Measurements from ENCODE around the gene CPZ.

CPZ gene

DNA sequence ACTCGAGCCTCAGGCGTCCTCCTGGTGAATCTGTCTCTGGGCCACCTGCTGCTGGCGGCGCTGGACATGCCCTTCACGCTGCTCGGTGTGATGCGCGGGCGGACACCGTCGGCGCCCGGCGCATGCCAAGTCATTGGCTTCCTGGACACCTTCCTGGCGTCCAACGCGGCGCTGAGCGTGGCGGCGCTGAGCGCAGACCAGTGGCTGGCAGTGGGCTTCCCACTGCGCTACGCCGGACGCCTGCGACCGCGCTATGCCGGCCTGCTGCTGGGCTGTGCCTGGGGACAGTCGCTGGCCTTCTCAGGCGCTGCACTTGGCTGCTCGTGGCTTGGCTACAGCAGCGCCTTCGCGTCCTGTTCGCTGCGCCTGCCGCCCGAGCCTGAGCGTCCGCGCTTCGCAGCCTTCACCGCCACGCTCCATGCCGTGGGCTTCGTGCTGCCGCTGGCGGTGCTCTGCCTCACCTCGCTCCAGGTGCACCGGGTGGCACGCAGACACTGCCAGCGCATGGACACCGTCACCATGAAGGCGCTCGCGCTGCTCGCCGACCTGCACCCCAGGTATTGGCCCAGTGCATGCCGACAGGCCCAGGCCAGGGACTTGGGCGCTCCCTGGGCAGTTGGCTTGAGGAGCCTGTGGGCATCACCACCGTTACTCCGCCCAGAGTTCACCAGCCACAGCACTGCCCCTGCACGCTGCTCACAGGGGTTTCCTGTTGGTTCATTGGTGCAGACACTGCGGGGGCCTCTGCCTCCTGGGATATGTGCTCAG lies 11.3 kb upstream of the CPZ start:
- no peak for DNase-seq

GRCh38 chr4:8582016-8582415 lies 10.5 kb upstream of the CPZ start:
- DNase-seq = no peak

DNA sequence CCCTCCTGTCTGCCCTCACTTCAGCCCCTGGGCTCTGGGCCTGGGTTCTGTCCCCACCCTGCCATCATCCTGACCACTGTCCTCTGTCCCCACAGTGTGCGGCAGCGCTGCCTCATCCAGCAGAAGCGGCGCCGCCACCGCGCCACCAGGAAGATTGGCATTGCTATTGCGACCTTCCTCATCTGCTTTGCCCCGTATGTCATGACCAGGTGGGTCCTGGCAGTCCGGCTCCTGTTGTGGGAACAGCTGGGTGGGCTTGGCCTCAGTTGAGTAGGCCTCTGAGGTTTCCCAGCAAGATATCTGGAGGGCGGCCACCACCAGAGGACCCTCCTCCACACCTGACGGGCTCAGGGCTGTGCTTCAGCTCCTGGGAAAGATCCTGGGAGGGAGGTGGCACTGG lies 10.1 kb upstream of the CPZ start:
- DNase-seq = no peak

DNA sequence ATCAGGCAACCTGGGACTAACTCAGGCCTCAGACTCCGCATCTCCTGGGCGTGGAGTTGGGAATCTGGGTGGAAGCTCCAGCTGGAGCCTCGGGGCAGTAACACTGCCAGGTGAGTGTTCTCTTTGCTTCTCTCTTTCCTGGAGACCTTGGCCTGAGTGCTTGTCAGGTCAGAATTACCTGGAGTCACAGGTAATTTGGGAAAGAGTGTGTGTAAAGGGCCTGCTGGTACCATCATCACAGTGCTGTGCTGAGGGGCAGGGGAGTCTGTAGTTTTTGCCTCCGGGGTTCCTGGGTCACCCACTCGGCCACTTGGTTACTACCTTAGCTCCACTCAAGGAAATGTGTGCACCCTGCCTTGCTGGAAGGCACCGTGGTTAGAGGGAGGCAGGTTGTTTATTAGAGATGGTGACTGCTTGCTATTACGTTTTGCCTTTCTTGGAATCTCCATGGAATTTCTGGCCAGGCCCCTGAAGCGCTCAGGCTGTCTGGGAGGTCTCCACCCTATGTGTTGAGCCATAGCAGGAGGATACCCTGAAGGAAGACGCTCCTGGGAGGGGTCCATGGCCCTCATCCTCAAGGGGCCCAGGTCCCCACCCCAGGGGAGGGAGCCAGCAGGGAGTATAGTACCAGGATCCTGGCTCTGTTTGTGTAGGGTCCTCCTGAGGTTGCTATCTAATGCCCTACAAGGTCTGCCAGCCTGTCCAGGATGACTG lies 9.5 kb upstream of the CPZ start:
- DNase-seq = no peak

DNA sequence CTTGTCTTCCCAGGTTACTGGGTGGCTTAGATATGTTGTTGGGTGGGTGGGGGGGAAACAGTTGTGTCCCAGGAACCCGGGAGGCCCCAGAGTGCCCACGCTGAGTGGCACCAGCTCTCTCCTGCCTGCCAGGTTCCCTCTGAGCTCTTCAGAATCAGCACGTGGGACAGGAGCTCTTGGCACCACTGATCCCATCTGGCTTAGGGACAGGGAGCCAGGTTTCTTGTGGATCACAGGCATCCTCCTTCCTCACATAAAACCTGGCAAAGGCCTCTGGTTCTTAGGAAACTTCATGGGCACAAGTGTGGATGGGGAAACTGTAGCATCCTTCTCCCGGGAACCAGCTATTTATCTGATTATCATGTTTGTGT lies 8.9 kb upstream of the CPZ start:
- DNase-seq = no peak

DNA sequence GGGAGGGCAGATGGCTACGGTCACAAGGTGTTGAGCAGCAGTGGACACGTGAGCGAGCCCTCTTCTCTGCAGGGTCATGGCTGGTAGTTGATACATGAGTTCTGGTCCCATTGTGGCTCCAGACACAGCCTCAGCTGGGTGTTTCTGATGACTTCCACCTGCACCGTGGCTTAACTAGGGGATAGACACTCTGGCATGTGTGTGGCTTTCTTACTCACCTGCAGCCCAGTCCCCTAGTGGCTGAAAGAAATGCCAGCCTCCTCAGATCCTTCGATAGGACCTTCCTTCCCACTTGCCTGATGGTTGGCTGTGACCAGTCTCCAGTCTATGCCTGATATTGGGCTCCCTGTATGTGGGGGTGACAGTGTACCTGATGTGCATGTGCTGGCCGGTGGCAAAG lies 7.4 kb upstream of the CPZ start:
- no peak for DNase-seq

GRCh38 chr4:8585721-8586212 lies 6.8 kb upstream of the CPZ start:
- no peak for DNase-seq

DNA sequence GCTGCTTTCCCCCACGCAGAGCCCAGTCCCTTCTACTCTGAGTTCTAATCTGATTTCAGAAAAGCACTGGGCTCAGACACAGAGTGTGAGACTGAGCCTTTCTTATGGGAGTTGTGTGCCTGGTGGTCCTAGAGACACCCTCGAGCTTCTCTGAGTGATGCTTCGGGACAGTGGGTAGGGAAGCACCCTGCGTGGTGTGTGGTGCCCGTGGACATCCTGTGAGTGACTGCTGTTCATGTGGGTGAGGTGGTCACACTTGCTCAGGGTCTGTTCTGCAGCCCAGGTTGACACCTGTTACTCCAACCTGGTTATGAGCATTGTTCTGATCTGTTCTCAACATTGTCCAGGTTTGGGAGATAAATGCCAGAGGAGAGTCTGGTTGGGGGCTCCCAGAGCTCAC lies 6.3 kb upstream of the CPZ start:
- no peak for DNase-seq

GRCh38 chr4:8586671-8587468 lies 5.7 kb upstream of the CPZ start:
- DNase-seq = no peak

DNA sequence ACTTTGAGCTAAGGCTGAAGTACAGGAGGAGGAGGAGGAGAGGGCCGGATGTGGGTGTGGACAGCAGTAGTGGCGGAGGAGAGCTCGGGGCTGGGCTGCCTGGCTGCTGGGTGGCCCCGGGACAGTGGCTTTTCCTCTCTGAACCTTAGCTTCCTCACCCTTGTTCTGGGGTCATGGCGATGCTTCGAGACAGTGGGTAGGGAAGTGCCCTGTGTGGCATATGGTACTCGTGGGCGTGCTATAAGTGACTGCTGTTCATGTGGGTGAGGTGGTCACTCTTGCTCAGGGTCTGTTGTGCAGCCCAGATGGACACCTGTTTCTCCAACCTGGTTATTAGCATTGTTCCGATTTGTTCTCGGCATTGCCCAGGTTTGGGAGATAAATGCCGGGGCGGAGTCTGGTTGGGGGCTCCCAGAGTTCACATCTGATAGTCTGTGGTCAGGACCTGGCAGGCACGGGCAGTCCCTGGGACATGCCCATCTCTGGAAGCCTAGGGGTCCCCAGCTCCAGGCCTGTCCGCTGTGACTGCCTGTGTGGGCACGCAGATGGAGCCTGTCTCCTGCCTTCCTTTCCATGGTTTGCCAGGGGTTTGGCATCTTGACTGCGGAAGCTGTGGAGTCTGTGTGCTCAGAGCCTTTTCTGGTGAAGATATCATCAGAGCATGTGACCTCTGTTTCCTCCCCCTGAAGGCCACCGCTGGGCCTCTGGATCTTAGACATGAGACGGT lies 4.9 kb upstream of the CPZ start:
- DNase-seq = no peak

GRCh38 chr4:8588196-8588470 lies 4.4 kb upstream of the CPZ start:
- no peak for DNase-seq

DNA sequence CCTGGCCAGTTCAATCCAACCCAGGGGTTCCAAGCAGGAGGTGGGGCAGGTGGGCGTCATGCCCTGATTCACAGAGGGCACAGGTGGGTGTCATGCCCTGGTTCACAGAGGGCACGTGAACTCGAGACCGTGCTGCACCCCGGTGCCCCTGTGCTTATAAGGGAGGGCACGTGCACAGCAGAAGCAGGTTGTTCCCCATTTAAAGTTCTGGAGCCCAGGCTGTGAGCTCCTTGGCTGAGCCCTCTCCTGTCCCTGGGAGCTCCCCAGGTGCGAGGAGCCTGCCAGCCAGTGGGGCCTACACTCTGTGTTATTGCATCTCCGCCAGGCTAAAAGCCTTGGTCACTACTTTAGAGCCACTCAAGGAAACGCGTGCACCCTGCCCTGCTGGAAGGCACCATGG lies 3.2 kb upstream of the CPZ start:
- DNase-seq = no peak

- no peak for DNase-seq
These were observed 2.6 kb upstream of the CPZ start for GRCh38 chr4:8589823-8590545.

GRCh38 chr4:8590546-8590880 lies 2.1 kb upstream of the CPZ start:
- no peak for DNase-seq

DNA sequence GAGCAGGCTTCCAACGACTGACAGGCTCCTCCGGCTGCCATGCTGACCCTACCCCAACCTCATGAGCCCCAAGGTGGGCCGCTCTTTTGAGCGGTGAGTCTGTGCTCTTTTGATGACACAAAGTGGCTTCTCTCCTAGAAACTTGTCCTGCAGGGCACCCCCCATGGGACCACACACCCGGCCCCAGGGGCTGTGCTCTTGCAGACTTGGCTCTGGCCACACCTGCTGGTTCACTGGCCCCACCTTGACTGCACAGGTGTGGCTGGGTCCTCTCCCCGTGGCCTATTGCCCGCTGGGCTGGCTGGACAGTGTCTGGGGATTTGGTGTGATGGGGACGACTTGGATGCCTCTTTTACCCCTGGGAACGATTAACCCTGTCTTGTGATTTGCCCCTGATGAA lies 1.5 kb upstream of the CPZ start:
- DNase-seq = no peak

DNA sequence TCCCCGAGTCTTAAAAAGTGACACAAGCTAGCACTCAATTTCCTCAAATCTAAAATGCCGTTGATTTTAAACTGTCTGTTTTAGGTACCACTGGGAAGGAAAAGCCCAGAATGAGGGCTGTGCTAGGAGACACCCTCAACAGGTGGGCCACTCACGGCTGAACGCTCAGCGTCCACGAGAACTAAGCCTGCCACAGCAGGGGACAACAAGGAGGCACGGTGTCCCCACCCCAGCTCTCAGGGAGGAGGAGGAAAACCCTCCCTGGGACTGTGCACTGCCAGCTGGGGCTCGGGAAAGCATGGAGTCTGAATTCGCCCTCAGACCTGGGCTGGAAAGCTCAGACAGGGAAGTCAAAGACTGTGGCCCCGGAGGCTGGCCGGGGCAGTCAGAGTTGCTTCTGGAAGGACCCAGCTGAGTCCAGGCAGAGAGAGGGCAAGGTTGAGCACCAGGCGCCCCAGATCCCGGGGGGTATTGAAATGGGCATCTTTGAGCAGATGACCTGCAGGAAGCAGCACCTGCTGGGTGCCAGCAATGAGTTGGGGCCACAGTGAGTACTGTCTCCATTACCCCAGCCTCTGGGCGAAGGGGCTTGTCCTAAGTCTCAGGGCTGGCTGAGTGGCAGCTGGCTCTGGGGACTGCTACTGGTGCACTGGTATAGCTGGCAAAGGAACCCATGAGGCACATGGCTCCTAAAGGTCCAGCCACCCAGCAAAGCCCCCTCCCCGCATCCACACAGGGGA lies 769 bp upstream of the CPZ start:
- no peak for DNase-seq

DNA sequence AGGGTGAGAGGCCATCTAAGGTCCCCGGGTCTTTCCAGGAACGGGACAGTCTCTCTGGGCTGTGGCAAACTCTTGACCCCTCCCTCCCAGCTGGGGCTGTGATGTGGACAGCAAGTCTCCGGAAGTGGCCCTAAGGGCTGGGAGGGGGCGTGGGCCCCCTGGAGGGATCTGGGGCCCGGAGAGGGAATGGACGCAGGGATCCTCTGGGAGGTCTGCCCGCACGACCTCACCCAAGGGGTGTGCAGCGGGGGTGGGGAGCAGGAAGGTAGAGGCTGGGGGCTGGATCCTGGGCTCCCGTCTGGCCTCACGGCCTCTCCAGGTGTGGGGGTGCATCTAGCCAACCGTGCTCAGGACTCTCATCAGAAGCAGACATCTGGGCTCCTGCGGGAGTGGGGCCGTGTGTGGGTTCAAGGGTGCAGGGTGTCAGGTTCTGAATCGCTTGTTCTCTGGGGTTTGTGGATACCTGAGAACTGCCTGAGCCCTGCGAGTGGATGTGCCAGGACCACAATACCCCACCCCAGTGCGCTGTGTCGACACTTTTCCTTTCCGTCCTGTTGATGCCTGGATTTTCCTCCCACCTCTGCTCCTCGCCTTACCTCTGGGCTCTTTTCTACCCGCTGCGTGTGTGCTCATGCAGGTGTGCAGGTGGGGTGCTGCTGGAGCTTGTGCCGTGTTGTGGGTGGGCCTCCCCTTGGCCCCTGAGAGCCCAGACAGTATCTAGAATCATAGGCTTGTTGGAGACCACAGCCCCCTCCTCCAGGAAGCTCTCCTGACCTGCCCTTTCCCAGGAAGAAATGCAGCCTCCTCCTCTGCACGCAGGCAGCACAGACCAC lies 915 bp downstream of the CPZ start:
- DNase-seq = no peak

GRCh38 chr4:8594097-8595038 lies 1.8 kb downstream of the CPZ start:
- no peak for DNase-seq

GRCh38 chr4:8595237-8596087 lies 2.9 kb downstream of the CPZ start:
- DNase-seq = no peak

Measured in stimulated activated CD4-positive, alpha-beta T cell treated with anti-CD3 and anti-CD28 coated beads, Interleukin-12 subunit alpha, Interleukin-12 subunit beta, amount 100 ng/mL, for 4 hours (primary cell).